ENCODE data around the gene LRCOL1. TPM values are rescaled to one million over a fixed set of nuclear protein-coding genes. Genes with fewer than 3 reads are reported as not detected.

LRCOL1 gene
- total RNA-seq, 1 experiment from 2014 or later = not detected

- ChIA-PET CTCF (no interaction called here), POLR2A (no interaction called here)
- no peak for DNase-seq
These were observed 1.2 kb upstream of the LRCOL1 start for GRCh38 chr12:132611620-132612019.

GRCh38 chr12:132610866-132611602 is 652 bp upstream of the LRCOL1 start:
- BruUV-seq (replicated peaks) = no TSS peak
- Mint-ChIP-seq H3K9me3 (ENCODE audit: unreplicated experiment) (no peaks in the 10 kb centered on the region), H3K36me3 (ENCODE audit: insufficient read depth, unreplicated experiment) (peaks cover 14% of the 10 kb centered on the region), H3K4me3 (ENCODE audit: unreplicated experiment) (no peak overlapping the region), H3K4me1 (ENCODE audit: low read depth, unreplicated experiment) (peaks cover 7% of the 10 kb centered on the region), H3K27ac (ENCODE audit: unreplicated experiment) (no peak overlapping the region), H3K27me3 (ENCODE audit: insufficient read depth, unreplicated experiment) (peaks cover 2% of the 10 kb centered on the region)
- Histone ChIP-seq H3K36me3 (ENCODE audit: control insufficient read depth, insufficient read depth, low read length) (no peaks in the 10 kb centered on the region), H3K4me1 (peaks cover 11% of the 10 kb centered on the region; the same call in 1 of the 2 replicates), H3K27me3 (replicated peaks; ENCODE audit: control insufficient read depth, insufficient read depth, low read length) (no peaks in the 10 kb centered on the region), H3K4me3 (ENCODE audit: low read depth, low read length) (no peak overlapping the region), H3K9me3 (peaks cover 7% of the 10 kb centered on the region)
- ChIA-PET POLR2A (no interaction called here), CTCF (no interaction called here)
- TF ChIP-seq, protein P1, sequence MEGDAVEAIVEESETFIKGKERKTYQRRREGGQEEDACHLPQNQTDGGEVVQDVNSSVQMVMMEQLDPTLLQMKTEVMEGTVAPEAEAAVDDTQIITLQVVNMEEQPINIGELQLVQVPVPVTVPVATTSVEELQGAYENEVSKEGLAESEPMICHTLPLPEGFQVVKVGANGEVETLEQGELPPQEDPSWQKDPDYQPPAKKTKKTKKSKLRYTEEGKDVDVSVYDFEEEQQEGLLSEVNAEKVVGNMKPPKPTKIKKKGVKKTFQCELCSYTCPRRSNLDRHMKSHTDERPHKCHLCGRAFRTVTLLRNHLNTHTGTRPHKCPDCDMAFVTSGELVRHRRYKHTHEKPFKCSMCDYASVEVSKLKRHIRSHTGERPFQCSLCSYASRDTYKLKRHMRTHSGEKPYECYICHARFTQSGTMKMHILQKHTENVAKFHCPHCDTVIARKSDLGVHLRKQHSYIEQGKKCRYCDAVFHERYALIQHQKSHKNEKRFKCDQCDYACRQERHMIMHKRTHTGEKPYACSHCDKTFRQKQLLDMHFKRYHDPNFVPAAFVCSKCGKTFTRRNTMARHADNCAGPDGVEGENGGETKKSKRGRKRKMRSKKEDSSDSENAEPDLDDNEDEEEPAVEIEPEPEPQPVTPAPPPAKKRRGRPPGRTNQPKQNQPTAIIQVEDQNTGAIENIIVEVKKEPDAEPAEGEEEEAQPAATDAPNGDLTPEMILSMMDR (IDR thresholded peaks at IDR 0.05; ENCODE audit: insufficient read depth in 1 of 2, low read depth in 1 of 2, low read length in 1 of 2, severe bottlenecking in 1 of 2, unreplicated experiment in 1 of 2) = no peak
- intact Hi-C loops (cut with micrococcal nuclease; ENCODE audit: unreplicated experiment) = no loop called here
- DNase-seq = no peak

More at GRCh38 chr12:132611620-132612019, 1.2 kb upstream of the LRCOL1 start:
- peaks cover 7% of the 10 kb centered on the region for H3K4me1 Mint-ChIP-seq (ENCODE audit: low read depth, unreplicated experiment)
- no peak overlapping the region for H3K27ac Mint-ChIP-seq (ENCODE audit: unreplicated experiment)
- TF ChIP-seq, protein P1 (IDR thresholded peaks at IDR 0.05; ENCODE audit: insufficient read depth in 1 of 2, low read depth in 1 of 2, low read length in 1 of 2, severe bottlenecking in 1 of 2, unreplicated experiment in 1 of 2) = no peak
- peaks cover 9% of the 10 kb centered on the region for H3K36me3 Mint-ChIP-seq (ENCODE audit: insufficient read depth, unreplicated experiment)
- H3K4me3 Mint-ChIP-seq (ENCODE audit: unreplicated experiment) = no peak overlapping the region
- no peaks in the 10 kb centered on the region for H3K9me3 Mint-ChIP-seq (ENCODE audit: unreplicated experiment)
- no TSS peak for BruUV-seq (replicated peaks)
- H3K27me3 ChIP-seq (replicated peaks; ENCODE audit: control insufficient read depth, insufficient read depth, low read length) = no peaks in the 10 kb centered on the region
- intact Hi-C loops (cut with micrococcal nuclease; ENCODE audit: unreplicated experiment) = no loop called here
- peaks cover 11% of the 10 kb centered on the region; the same call in 1 of the 2 replicates for H3K4me1 ChIP-seq
- H3K4me3 ChIP-seq (ENCODE audit: low read depth, low read length) = no peak overlapping the region
- peaks cover 2% of the 10 kb centered on the region for H3K27me3 Mint-ChIP-seq (ENCODE audit: insufficient read depth, unreplicated experiment)
- H3K9me3 ChIP-seq = peaks cover 13% of the 10 kb centered on the region
- no peaks in the 10 kb centered on the region for H3K36me3 ChIP-seq (ENCODE audit: control insufficient read depth, insufficient read depth, low read length)

DNA sequence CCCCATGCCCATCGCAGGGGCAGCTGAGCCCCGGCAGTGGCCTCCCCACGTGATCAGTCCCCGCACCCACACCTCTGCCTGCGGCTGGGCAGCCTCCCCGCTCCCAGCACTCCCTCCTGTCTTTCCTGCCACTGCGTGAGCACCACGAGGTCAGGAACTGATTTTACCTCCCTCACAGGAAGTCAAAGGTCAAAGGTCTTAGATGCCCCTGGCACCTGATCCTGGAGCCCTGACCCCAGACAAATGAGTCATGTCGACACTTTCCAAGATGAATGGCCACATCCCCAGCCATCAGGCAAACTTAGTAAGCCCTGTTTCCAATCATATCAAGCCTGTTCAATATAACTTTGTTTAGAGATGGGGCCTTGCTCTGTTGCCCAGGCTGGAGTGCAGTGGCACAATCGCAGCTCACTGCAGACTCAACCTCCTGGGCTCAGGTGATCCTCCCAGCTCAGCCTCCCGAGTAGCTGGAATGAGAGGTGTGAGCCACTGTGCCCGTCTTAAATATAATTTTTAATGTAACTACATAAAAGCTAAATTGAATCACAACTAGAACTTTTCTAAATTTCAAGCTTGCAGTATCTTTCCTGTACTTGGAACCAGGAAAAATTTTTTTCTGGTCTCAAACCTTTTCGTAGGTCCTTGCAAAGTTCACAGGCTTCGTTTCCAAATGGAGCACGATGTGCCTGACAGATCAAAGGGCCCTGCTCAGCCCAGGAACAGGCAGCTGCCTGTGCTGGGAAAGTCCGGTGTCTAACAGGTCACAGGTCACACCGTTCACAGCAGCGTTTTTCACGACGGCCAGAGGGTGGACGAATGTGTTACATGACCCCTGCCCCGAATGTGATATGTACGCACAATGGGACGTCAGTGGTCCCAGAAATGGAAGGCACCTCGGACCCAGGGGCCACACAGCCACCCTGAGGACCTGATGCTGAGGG is 1.9 kb downstream of the LRCOL1 start:
- CTCF ChIA-PET = no interaction called here
- POLR2A ChIA-PET = no interaction called here
- no peak overlapping the region for H3K4me3 ChIP-seq (ENCODE audit: low read depth, low read length)
- peaks cover 16% of the 10 kb centered on the region for H3K4me1 ChIP-seq
- no TSS peak for BruUV-seq (replicated peaks)
- Mint-ChIP-seq H3K27ac (ENCODE audit: unreplicated experiment) (no peak overlapping the region), H3K4me1 (ENCODE audit: low read depth, unreplicated experiment) (peaks cover 7% of the 10 kb centered on the region), H3K4me3 (ENCODE audit: unreplicated experiment) (no peak overlapping the region), H3K36me3 (ENCODE audit: insufficient read depth, unreplicated experiment) (peaks cover 8% of the 10 kb centered on the region), H3K9me3 (ENCODE audit: unreplicated experiment) (no peaks in the 10 kb centered on the region), H3K27me3 (ENCODE audit: insufficient read depth, unreplicated experiment) (no peaks in the 10 kb centered on the region)
- intact Hi-C loops (cut with micrococcal nuclease; ENCODE audit: unreplicated experiment) = no loop called here
- no peaks in the 10 kb centered on the region for H3K36me3 ChIP-seq (ENCODE audit: control insufficient read depth, insufficient read depth, low read length)
- TF ChIP-seq, protein P1 (IDR thresholded peaks at IDR 0.05; ENCODE audit: insufficient read depth in 1 of 2, low read depth in 1 of 2, low read length in 1 of 2, severe bottlenecking in 1 of 2, unreplicated experiment in 1 of 2) = no peak
- H3K9me3 ChIP-seq = peaks cover 5% of the 10 kb centered on the region; the same call in 1 of the 2 replicates
- no peak for DNase-seq
- no peaks in the 10 kb centered on the region for H3K27me3 ChIP-seq (replicated peaks; ENCODE audit: control insufficient read depth, insufficient read depth, low read length)
